GM12874 (cell line): ENCODE measurements around the gene MRPS14.

ENCODE experiments used
- TF ChIP-seq, protein P1 (sequence below): IDR thresholded peaks from 2 replicates; pipeline ENCODE4 v1.5.1; 2011; ENCODE audit warnings: low read depth, mild to moderate bottlenecking, control low read depth, low read length, moderate library complexity; ENCODE audit not compliant: insufficient read depth

The MRPS14 gene

DNA sequence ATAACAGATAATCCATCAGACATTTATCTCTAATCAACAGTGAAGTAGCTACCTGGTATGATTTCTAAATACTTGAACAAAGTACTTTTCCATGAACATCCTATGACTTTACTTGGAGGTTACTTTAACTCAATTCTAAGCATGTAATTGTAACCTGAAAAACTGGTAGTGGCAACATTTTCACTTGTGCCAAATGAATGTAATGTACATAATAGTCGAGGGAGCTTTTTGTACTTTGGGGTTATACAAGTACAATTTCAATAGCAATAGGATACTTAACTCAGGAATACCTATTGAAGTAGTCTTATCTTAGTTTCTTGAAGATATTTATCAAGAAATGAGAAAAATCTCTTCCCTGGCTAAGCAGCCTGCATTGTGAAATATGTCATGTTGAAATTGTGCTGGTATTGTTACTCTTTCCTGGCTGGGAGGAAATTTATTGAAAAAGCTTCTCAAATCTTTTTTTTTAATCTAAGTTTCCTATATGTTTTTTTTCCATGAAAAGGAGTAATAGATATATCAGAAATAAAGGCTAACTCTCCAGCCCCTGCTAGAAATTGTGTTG is 57.1 kb downstream of the MRPS14 start:
- TF ChIP-seq, protein P1, sequence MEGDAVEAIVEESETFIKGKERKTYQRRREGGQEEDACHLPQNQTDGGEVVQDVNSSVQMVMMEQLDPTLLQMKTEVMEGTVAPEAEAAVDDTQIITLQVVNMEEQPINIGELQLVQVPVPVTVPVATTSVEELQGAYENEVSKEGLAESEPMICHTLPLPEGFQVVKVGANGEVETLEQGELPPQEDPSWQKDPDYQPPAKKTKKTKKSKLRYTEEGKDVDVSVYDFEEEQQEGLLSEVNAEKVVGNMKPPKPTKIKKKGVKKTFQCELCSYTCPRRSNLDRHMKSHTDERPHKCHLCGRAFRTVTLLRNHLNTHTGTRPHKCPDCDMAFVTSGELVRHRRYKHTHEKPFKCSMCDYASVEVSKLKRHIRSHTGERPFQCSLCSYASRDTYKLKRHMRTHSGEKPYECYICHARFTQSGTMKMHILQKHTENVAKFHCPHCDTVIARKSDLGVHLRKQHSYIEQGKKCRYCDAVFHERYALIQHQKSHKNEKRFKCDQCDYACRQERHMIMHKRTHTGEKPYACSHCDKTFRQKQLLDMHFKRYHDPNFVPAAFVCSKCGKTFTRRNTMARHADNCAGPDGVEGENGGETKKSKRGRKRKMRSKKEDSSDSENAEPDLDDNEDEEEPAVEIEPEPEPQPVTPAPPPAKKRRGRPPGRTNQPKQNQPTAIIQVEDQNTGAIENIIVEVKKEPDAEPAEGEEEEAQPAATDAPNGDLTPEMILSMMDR, result no peak

DNA sequence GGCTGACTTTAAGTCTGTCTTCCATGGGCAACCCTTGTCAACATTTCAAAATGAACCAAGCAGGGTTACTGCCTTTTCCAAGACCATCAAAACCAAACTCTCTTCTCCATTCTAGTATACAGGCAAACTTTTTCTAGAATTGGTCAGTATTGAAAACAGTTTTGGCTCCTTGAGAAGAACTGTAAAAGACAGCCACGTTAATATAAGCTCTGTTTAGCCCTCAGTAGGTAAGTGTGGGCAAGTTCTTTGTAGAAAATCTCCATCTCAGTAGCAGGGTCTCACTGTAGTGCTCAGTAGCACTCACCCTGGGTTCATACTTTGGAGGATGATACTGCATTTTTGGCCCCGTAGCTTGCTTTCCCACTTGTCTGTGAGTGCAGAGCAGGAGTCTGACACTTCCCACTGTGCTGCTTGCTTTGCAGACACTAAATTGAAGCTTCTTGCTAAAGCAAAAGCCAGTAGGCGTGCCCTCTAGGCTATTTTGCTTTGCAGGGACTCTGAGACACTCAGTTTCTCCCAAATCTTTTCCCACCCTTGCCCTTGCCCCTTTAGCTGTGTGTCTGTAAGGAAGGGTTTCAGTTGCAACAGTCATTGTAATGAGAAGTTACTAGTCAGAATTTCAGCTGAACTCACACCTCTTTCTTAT is 57.7 kb downstream of the MRPS14 start:
- TF ChIP-seq, protein P1, result no peak

DNA sequence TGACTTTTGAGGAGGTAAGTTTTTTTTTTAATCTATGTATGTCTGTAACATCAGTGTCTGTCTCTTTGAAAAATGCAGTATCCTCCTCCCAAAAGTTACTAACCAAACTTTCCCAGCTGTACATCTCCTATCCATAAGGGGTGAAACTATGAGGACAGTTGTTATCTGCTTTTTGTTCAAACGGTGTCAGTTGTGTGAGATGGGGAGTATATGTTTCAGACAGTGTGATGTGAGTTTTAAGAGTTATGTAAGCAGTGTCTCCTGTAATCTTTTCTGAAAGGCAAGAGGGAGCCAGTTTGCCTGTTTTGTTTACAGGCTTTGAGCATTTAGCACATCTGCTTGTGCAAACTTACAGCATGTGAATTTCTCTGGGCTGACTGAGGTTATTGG is 58.3 kb downstream of the MRPS14 start:
- TF ChIP-seq, protein P1, result no peak

GRCh38 chr1:174964261-174964971 is 58.8 kb downstream of the MRPS14 start:
- TF ChIP-seq, protein P1, result no peak

GRCh38 chr1:174963529-174964125 is 59.6 kb downstream of the MRPS14 start:
- TF ChIP-seq, protein P1, result no peak
